Osteocyte (in vitro differentiated cells): ENCODE data around the gene INS. TPM values are rescaled to one million over a fixed set of nuclear protein-coding genes. Genes with fewer than 3 reads are reported as not detected.
A peak's percentile ranks its signal among the peaks of the same experiment; 100 is the strongest.

Experiments used
- DNase-seq: peaks from one replicate; pipeline ENCODE4 v3.0.0; 2021; ENCODE audit warnings: mixed read lengths; ENCODE audit not compliant: unreplicated experiment; ENCODE audit errors: extremely low spot score
- H3K27ac Mint-ChIP-seq: one replicate; pipeline ENCODE4 v1.8.0; 2021; ENCODE audit warnings: mild to moderate bottlenecking, mixed read lengths; ENCODE audit not compliant: unreplicated experiment
- H3K27me3 Mint-ChIP-seq: one replicate; pipeline ENCODE4 v1.8.0; 2021; ENCODE audit warnings: mixed read lengths; ENCODE audit not compliant: unreplicated experiment
- H3K36me3 Mint-ChIP-seq: one replicate; pipeline ENCODE4 v1.8.0; 2021; ENCODE audit warnings: mixed read lengths; ENCODE audit not compliant: unreplicated experiment
- H3K4me1 Mint-ChIP-seq: one replicate; pipeline ENCODE4 v1.8.0; 2021; ENCODE audit warnings: mixed read lengths; ENCODE audit not compliant: unreplicated experiment
- H3K4me3 Mint-ChIP-seq: one replicate; pipeline ENCODE4 v1.8.0; 2021; ENCODE audit warnings: mild to moderate bottlenecking, moderate library complexity, mixed read lengths; ENCODE audit not compliant: unreplicated experiment
- H3K9me3 Mint-ChIP-seq: one replicate; pipeline ENCODE4 v1.8.0; 2021; ENCODE audit warnings: mixed read lengths; ENCODE audit not compliant: unreplicated experiment
- CTCF ChIP-seq: fragments of 200-600 bp; sonication (generic); IDR thresholded peaks from 2 replicates; pipeline ENCODE4 v1.5.0; 2021; ENCODE audit warnings: antibody characterized with exemption, mild to moderate bottlenecking, moderate library complexity
- total RNA-seq: library from RNA; stranded (reverse); gene quantifications from 2 replicates; pipeline ENCODE4 v1.2.1, GENCODE V29; 2021

The INS gene
- total RNA-seq, 1 donor from 2014 or later = not detected

GRCh38 chr11:2143799-2144543 lies 17.0 kb downstream of the INS start:
- peak; percentile 28 for TF ChIP-seq CTCF
- DNase-seq = no peak
- Mint-ChIP-seq H3K36me3 (no peaks in the 10 kb centered on the region), H3K4me3 (no peak overlapping the region), H3K27ac (no peak overlapping the region), H3K27me3 (peaks cover 67% of the 10 kb centered on the region), H3K9me3 (no peaks in the 10 kb centered on the region), H3K4me1 (peaks cover 24% of the 10 kb centered on the region)

- no peak for DNase-seq
- Mint-ChIP-seq H3K27ac (no peak overlapping the region), H3K36me3 (no peaks in the 10 kb centered on the region), H3K4me1 (peaks cover 19% of the 10 kb centered on the region), H3K9me3 (no peaks in the 10 kb centered on the region), H3K4me3 (no peak overlapping the region), H3K27me3 (peaks cover 61% of the 10 kb centered on the region)
- no peak for TF ChIP-seq CTCF
Measured at GRCh38 chr11:2143477-2143798, 17.6 kb downstream of the INS start.

GRCh38 chr11:2142762-2143202 lies 18.2 kb downstream of the INS start:
- peaks cover 56% of the 10 kb centered on the region for H3K27me3 Mint-ChIP-seq
- no peak overlapping the region for H3K27ac Mint-ChIP-seq
- peaks cover 20% of the 10 kb centered on the region for H3K4me1 Mint-ChIP-seq
- no peak for TF ChIP-seq CTCF
- DNase-seq = no peak
- no peak overlapping the region for H3K4me3 Mint-ChIP-seq
- H3K36me3 Mint-ChIP-seq = no peaks in the 10 kb centered on the region
- no peaks in the 10 kb centered on the region for H3K9me3 Mint-ChIP-seq

- Mint-ChIP-seq H3K4me3 (no peak overlapping the region), H3K27ac (no peak overlapping the region), H3K27me3 (peaks cover 56% of the 10 kb centered on the region), H3K4me1 (peaks cover 24% of the 10 kb centered on the region), H3K36me3 (no peaks in the 10 kb centered on the region), H3K9me3 (no peaks in the 10 kb centered on the region)
- DNase-seq = no peak
- no peak for TF ChIP-seq CTCF
Measured at GRCh38 chr11:2142300-2142759, 18.7 kb downstream of the INS start.

- H3K27ac Mint-ChIP-seq = no peak overlapping the region
- peaks cover 38% of the 10 kb centered on the region for H3K4me1 Mint-ChIP-seq
- no peak for DNase-seq
- H3K9me3 Mint-ChIP-seq = no peaks in the 10 kb centered on the region
- peaks cover 2% of the 10 kb centered on the region for H3K36me3 Mint-ChIP-seq
- peaks cover 42% of the 10 kb centered on the region for H3K27me3 Mint-ChIP-seq
- peak overlapping the region; percentile 54 for H3K4me3 Mint-ChIP-seq
- TF ChIP-seq CTCF = no peak
Measured at GRCh38 chr11:2140411-2141400, 20.3 kb downstream of the INS start.
